ENCODE data around the gene PTPRN2. TPM values are rescaled to one million over a fixed set of nuclear protein-coding genes. Genes with fewer than 3 reads are reported as not detected.

PTPRN2 gene
- polyA plus RNA-seq, 1 of the 3 experiments (the other 2 are of a cell fraction) = 4.0 TPM

DNA sequence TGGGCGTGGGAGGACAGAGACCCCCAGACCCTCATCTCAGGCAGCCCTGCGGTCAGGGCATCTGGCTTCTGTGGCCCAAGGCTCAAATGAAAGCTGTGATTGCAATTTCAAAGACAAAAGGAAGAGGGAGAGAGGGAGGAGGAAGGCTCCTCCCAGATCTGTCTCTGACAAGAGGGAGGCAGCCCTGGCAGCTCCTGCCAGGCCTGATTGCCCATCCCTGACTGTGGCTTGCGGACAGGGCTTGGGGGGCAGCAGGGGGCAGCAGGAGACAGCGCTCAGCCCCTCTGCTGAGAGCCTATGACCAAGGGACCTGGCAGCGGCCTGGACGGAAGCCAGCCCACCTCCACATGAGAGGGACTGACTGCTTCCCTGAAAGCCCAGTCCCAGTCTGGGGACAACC is 91.8 kb downstream of the PTPRN2 start:
- H3K9me2 ChIP-seq = no peaks in the 10 kb centered on the region
- CTCF ChIA-PET = interaction anchor here (0.6 to 2.5 kb wide), 37 partner anchors 9 to 496 kb away, joined by 3 to 16 read pairs (median 4); no protein-coding TSS in a partner anchor
- no peaks in the 10 kb centered on the region for H3K79me2 ChIP-seq (ENCODE audit: insufficient read depth)
- WGBS (ENCODE audit: low lambda C conversion rate) = 18% methylated on average over 5 of the region's 6 CpGs
- DNase-seq = peak; percentile 98
- H3K27ac ChIP-seq (ENCODE audit: low read depth in 2 of 2, low read length in 1 of 2) = peak overlapping the region in 1 of 2 experiments; percentile 64; a peak in 2 of 4 replicates
- no peaks in the 10 kb centered on the region for H3F3A ChIP-seq (replicated peaks; ENCODE audit: insufficient read depth)
- no peak overlapping the region for H2AFZ ChIP-seq (ENCODE audit: low read depth)
- H3K27me3 ChIP-seq (ENCODE audit: insufficient read depth) = no peaks in the 10 kb centered on the region
- no peak overlapping the region for H3K9ac ChIP-seq
- H3K9me3 ChIP-seq = no peaks in the 10 kb centered on the region
- no peak overlapping the region for H3K4me3 ChIP-seq (ENCODE audit: low read depth in 2 of 2, low read length in 1 of 2)
- no peaks in the 10 kb centered on the region for H4K20me1 ChIP-seq (ENCODE audit: insufficient read depth)
- POLR2A ChIA-PET = interaction anchor here (1.1 kb wide), 1 partner anchor 333 kb away, joined by 4 read pairs; the partner anchor contains the start of gene ESYT2
- H3K4me1 ChIP-seq (ENCODE audit: control insufficient read depth in 1 of 2, insufficient read depth in 2 of 2, low read depth in 1 of 2, low read length in 1 of 2) = peaks cover 0 to 24% of the 10 kb centered on the region in 2 experiments; a peak in 2 of 4 replicates
- H3K36me3 ChIP-seq (replicated peaks in 1 of 2; ENCODE audit: control insufficient read depth in 1 of 2, insufficient read depth in 2 of 2, low read length in 1 of 2) = no peaks in the 10 kb centered on the region
- no peak overlapping the region for H3K4me2 ChIP-seq
- TF ChIP-seq MXI1 (IDR thresholded peaks at IDR 0.05; ENCODE audit: low read depth, low read length) = peak; percentile 68; the same call in 1 of the 2 replicates
- TF ChIP-seq, protein P1, sequence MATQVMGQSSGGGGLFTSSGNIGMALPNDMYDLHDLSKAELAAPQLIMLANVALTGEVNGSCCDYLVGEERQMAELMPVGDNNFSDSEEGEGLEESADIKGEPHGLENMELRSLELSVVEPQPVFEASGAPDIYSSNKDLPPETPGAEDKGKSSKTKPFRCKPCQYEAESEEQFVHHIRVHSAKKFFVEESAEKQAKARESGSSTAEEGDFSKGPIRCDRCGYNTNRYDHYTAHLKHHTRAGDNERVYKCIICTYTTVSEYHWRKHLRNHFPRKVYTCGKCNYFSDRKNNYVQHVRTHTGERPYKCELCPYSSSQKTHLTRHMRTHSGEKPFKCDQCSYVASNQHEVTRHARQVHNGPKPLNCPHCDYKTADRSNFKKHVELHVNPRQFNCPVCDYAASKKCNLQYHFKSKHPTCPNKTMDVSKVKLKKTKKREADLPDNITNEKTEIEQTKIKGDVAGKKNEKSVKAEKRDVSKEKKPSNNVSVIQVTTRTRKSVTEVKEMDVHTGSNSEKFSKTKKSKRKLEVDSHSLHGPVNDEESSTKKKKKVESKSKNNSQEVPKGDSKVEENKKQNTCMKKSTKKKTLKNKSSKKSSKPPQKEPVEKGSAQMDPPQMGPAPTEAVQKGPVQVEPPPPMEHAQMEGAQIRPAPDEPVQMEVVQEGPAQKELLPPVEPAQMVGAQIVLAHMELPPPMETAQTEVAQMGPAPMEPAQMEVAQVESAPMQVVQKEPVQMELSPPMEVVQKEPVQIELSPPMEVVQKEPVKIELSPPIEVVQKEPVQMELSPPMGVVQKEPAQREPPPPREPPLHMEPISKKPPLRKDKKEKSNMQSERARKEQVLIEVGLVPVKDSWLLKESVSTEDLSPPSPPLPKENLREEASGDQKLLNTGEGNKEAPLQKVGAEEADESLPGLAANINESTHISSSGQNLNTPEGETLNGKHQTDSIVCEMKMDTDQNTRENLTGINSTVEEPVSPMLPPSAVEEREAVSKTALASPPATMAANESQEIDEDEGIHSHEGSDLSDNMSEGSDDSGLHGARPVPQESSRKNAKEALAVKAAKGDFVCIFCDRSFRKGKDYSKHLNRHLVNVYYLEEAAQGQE (IDR thresholded peaks at IDR 0.05; ENCODE audit: low read depth, low read length) = no peak
- TF ChIP-seq, protein P2, sequence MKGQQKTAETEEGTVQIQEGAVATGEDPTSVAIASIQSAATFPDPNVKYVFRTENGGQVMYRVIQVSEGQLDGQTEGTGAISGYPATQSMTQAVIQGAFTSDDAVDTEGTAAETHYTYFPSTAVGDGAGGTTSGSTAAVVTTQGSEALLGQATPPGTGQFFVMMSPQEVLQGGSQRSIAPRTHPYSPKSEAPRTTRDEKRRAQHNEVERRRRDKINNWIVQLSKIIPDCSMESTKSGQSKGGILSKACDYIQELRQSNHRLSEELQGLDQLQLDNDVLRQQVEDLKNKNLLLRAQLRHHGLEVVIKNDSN (IDR thresholded peaks at IDR 0.05; ENCODE audit: borderline replicate concordance, low read depth) = no peak
- no peak for TF ChIP-seq POLR2AphosphoS5 (IDR thresholded peaks at IDR 0.05; ENCODE audit: low read depth, low read length)
- TF ChIP-seq PBX3 (IDR thresholded peaks at IDR 0.05) = no peak
- TF ChIP-seq GABPA (IDR thresholded peaks at IDR 0.05; ENCODE audit: low read depth) = no peak
- TF ChIP-seq MEF2A (IDR thresholded peaks at IDR 0.05; ENCODE audit: borderline replicate concordance, low read depth) = no peak
- no peak for TF ChIP-seq RXRA (IDR thresholded peaks at IDR 0.05; ENCODE audit: borderline replicate concordance, low read depth)
- no peak for TF ChIP-seq NFIC (IDR thresholded peaks at IDR 0.05; ENCODE audit: borderline replicate concordance)
- TF ChIP-seq MAX (IDR thresholded peaks at IDR 0.05; ENCODE audit: low read depth) = no peak
- no peak for TF ChIP-seq EP300 (IDR thresholded peaks at IDR 0.05; ENCODE audit: borderline replicate concordance in 1 of 2, low read depth in 1 of 2, low read length in 1 of 2)
- no peak for TF ChIP-seq FOXM1 (IDR thresholded peaks at IDR 0.05; ENCODE audit: low read depth)
- peak; percentile 11; the same call in 1 of the 2 replicates for TF ChIP-seq RCOR1 (IDR thresholded peaks at IDR 0.05; ENCODE audit: low read length)
- TF ChIP-seq CTCF (IDR thresholded peaks at IDR 0.05) = peak; percentile 18
- TF ChIP-seq USF2 (IDR thresholded peaks at IDR 0.05; ENCODE audit: borderline replicate concordance, low read depth, low read length) = no peak
- no peak for TF ChIP-seq YY1 (IDR thresholded peaks at IDR 0.05; ENCODE audit: low read depth)
- no peak for TF ChIP-seq FOXJ3 (CRISPR knock-in tag; IDR thresholded peaks at IDR 0.05)
- TF ChIP-seq TAF1 (IDR thresholded peaks at IDR 0.05; ENCODE audit: borderline replicate concordance, low read depth, low read length) = no peak
- TF ChIP-seq JUND (IDR thresholded peaks at IDR 0.05) = no peak
- TF ChIP-seq TEAD4 (IDR thresholded peaks at IDR 0.05; ENCODE audit: borderline replicate concordance, insufficient read depth) = no peak
- TF ChIP-seq EZH2phosphoT487 (IDR thresholded peaks at IDR 0.05; ENCODE audit: borderline replicate concordance, low read depth) = no peak
- no peak for TF ChIP-seq RFX5 (IDR thresholded peaks at IDR 0.05; ENCODE audit: low read length)
- no peak for TF ChIP-seq CHD2 (IDR thresholded peaks at IDR 0.05; ENCODE audit: low read length, partially characterized antibody)
- TF ChIP-seq TCF12 (IDR thresholded peaks at IDR 0.05) = no peak
- TF ChIP-seq RAD21 (IDR thresholded peaks at IDR 0.05; ENCODE audit: low read length) = peak; percentile 91
- no peak for TF ChIP-seq ELF1 (IDR thresholded peaks at IDR 0.05)
